ENCODE data around the gene SPATA46. TPM values are rescaled to one million over a fixed set of nuclear protein-coding genes. Genes with fewer than 3 reads are reported as not detected.

SPATA46 gene
- polyA plus RNA-seq, 4 donors: 0.39 to 1.6 (median 0.85) TPM

GRCh38 chr1:162391790-162392563, 15.3 kb upstream of the SPATA46 start:
- no peak for DNase-seq (ENCODE audit: low read depth in 4 of 4, low spot score in 3 of 4)

- no peak for DNase-seq (ENCODE audit: low read depth in 4 of 4, low spot score in 3 of 4)
These were observed 13.9 kb upstream of the SPATA46 start for GRCh38 chr1:162390396-162391185.

DNA sequence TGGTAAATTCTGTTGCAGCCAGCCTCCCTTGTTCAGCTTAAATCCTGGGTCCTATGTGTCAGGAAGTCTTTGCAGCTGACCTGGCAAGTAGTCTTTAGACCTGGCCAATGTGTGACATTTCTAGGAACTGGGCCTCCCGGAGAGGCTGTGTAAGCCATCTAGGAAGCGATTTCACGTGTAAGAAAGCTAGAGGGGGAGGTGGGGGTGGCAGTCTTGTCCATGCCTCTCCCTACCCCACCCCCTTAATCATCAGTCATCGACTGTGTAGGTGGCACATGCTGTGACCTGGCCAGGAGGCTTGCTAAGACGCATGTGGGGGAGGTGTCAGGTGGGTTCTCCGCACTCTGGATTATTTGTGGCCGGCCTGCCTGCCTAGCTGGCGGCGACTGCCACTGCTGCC, 13.3 kb upstream of the SPATA46 start:
- no peak for DNase-seq (ENCODE audit: low read depth in 4 of 4, low spot score in 3 of 4)

DNA sequence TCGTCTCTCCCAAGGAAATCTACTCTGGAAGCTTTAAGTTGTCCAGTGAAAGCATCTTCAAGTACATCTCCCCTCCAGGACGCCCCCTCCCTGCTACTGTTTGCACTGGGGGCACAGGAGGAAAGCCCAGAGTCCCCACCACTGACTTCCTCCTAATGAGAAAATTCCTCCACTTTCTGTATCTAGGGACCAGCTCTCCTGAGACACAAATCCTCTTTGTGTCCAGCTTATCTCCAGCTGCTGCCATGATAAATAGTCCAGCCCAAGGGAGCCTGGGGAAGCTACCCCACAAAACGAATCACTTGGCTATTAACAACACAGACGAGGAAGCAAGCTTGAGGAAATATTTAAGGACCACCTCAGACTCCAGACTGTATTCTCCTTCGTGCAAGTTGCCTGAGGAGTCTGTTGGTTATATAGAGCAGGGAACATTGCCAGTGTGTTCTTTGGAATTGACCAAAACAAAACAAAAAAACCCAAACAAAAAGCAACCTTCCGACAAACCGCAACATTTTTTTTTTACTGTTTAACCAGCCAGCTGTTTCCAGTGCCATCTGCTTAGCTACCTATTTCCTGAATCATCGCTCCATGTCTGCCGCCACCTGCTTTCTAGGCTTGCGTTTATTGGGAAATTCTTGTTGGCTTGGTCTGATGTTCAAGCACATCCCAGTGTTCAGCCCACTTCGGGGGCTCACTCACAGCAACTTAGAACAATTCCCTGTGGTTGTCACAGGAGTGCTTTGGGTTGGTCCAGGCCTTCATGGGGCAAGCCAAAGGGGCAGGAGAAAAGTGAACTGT, 12.6 kb upstream of the SPATA46 start:
- no peak for DNase-seq (ENCODE audit: low read depth in 4 of 4, low spot score in 3 of 4)

- DNase-seq (ENCODE audit: low read depth in 4 of 4, low spot score in 3 of 4): no peak
These were observed 12.0 kb upstream of the SPATA46 start for GRCh38 chr1:162388615-162389014.

DNA sequence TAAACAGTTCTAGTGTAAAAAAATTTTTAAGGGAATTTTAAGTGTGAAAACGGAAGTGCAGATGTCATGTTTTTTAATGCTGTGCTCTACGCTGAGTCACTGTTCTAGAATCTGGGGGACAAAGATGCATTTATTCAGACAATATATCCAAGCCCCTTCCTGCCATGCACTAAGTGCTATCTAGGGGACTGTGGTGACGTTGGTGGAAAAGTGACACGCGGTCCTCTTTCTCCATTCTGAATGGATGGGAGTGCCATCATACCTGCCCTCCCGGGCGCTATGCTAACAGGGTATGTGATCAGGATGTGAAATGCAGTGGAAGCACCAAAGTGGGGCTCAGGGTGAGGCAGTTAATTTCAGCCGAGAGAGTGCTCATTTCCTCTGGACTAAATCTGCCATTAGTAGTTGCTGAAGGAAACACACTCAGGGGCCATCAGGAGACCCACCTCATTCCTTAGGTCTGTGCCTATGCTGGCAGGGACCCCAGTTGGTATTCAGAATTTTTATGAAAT, 11.5 kb upstream of the SPATA46 start:
- no peak for DNase-seq (ENCODE audit: low read depth in 4 of 4, low spot score in 3 of 4)

- DNase-seq (ENCODE audit: low read depth in 4 of 4, low spot score in 3 of 4): no peak
These were observed 10.8 kb upstream of the SPATA46 start for GRCh38 chr1:162387226-162388082.

GRCh38 chr1:162386292-162387225, 9.9 kb upstream of the SPATA46 start:
- DNase-seq (ENCODE audit: low read depth in 4 of 4, low spot score in 3 of 4): no peak

DNA sequence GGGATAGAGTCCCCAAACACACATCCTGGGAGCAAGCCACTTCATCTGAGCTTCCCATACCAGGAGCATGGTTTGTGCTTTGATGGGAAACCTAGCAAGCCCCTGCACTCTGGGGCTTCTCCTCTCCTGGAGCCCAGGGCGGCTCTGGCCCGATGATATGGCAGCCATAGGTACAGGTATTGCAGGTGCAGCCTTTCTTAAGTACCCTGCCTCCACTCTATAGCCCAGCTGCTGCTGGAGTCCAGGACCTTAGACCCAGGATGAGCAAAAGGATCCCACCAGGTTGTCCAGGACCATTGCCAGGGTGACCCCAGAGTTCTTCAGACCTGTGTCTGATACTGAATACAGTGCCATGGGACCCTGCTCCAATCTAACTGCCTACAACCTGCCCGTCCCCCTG, 9.0 kb upstream of the SPATA46 start:
- DNase-seq (ENCODE audit: low read depth in 4 of 4, low spot score in 3 of 4): no peak

GRCh38 chr1:162385280-162385623, 8.6 kb upstream of the SPATA46 start:
- no peak for DNase-seq (ENCODE audit: low read depth in 4 of 4, low spot score in 3 of 4)

DNA sequence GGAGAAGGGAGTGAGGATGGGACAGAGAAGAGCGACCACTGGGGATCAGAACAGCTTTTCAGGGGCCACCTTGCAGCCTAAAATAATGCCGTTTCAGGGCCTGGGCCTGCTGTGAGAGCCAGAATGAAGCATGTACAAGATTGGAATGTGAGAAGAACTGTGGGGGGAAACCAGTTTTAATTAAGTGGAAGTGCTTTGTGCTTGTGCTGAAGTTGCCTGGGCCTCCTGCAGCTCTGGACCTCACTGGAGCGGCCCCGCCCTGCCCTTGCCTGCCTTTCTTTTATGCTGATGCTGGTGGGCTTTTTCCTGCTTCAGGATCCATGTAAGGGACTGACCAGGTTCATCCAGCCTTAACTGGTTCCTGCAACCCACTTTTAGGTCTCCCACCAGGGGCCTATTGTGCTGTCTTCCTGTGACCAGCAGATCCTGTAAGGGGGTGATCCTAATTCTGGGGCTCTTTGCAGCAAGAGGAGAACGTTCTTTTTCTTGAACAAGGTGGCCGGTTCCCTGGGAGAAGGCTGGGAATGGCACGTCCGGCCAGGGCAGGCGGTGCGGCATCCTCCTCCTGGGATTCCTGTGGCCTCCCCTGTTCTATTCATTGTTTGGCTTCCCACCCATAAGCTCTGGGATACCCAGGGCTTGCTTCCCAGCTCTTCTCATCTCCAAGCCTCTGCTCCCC, 8.1 kb upstream of the SPATA46 start:
- DNase-seq (ENCODE audit: low read depth in 4 of 4, low spot score in 3 of 4): no peak

DNA sequence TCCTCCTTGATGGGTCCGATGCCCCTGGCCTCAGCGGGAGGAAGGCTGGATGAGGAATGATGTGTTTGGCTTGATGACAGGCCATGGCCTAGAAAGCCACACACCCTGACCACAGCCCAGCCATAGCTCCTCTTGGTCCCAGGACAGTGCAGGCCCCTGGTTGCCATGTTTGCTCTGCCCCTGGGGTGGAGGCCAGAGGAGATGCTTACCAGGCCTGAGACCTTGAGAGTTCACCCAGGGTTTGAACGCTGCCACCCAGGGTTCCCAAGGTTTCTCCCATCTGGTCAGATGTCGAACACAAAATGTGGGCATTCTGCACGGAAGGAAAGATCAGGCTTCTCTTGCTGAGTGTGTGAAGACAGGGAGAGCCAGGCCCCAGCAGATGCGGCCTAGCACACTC, 7.5 kb upstream of the SPATA46 start:
- no peak for DNase-seq (ENCODE audit: low read depth in 4 of 4, low spot score in 3 of 4)

- no peak for DNase-seq (ENCODE audit: low read depth in 4 of 4, low spot score in 3 of 4)
These were observed 6.9 kb upstream of the SPATA46 start for GRCh38 chr1:162383516-162383915.

- DNase-seq (ENCODE audit: low read depth in 4 of 4, low spot score in 3 of 4): no peak
These were observed 6.4 kb upstream of the SPATA46 start for GRCh38 chr1:162383091-162383490.

GRCh38 chr1:162381941-162382750, 5.5 kb upstream of the SPATA46 start:
- DNase-seq (ENCODE audit: low read depth in 4 of 4, low spot score in 3 of 4): no peak

- no peak for DNase-seq (ENCODE audit: low read depth in 4 of 4, low spot score in 3 of 4)
These were observed 4.7 kb upstream of the SPATA46 start, which contains the start of gene C1orf226 for GRCh38 chr1:162381383-162381782. C1orf226 (plus strand) TSS chr1:162381728; CDS start chr1:162381902, 174 bp downstream.

GRCh38 chr1:162380061-162380846, 3.6 kb upstream of the SPATA46 start:
- DNase-seq (ENCODE audit: low read depth in 4 of 4, low spot score in 3 of 4): no peak
